Measurements from ENCODE around the gene LIPJ. TPM values are rescaled to one million over a fixed set of nuclear protein-coding genes. Genes with fewer than 3 reads are reported as not detected.
A peak's percentile ranks its signal among the peaks of the same experiment; 100 is the strongest.

LIPJ gene
- total RNA-seq, 1 experiment from 2014 or later, result not detected

GRCh38 chr10:88652616-88653015 lies 66.1 kb downstream of the LIPJ start:
- H3K36me3 Mint-ChIP-seq (ENCODE audit: insufficient read depth, unreplicated experiment), result peaks cover 5% of the 10 kb centered on the region
- no peak for DNase-seq (ENCODE audit: unreplicated experiment)
- BruUV-seq (replicated peaks), result no TSS peak
- TF ChIP-seq CTCF (IDR thresholded peaks at IDR 0.05; ENCODE audit: unreplicated experiment), result no peak
- H3K4me1 Mint-ChIP-seq (ENCODE audit: insufficient read depth, unreplicated experiment), result peaks cover 22% of the 10 kb centered on the region
- POLR2A ChIA-PET, result interaction anchor here (0.8 kb wide), 1 partner anchor 17 kb away, joined by 3 read pairs; no protein-coding TSS in a partner anchor
- CTCF ChIA-PET, result interaction anchor here (0.6 kb wide), 1 partner anchor 36 kb away, joined by 3 read pairs; no protein-coding TSS in a partner anchor
- no peak overlapping the region for H3K4me3 Mint-ChIP-seq (ENCODE audit: unreplicated experiment)
- H3K9me3 Mint-ChIP-seq (ENCODE audit: unreplicated experiment), result no peaks in the 10 kb centered on the region
- intact Hi-C loops (cut with micrococcal nuclease), result no loop called here
- no peaks in the 10 kb centered on the region for H3K27me3 Mint-ChIP-seq (ENCODE audit: insufficient read depth, unreplicated experiment)
- H3K27ac Mint-ChIP-seq (ENCODE audit: low read depth, unreplicated experiment), result peak overlapping the region; percentile 75

Other genes starting within 250 kb of the LIPJ start
- gene RNLS, start 3.4 kb upstream of the LIPJ start, total RNA-seq (2022), result not detected in 2 replicates
- gene LIPF, start 77.7 kb downstream of the LIPJ start, total RNA-seq (2022), result not detected in 2 replicates
- not detected in 2 replicates for gene LIPK, start 119.5 kb downstream of the LIPJ start, total RNA-seq (2022)
- gene LIPN, start 173.3 kb downstream of the LIPJ start, total RNA-seq (2022), result not detected in 2 replicates
- not detected in 2 replicates for gene LIPM, start 216.0 kb downstream of the LIPJ start, total RNA-seq (2022)